Nephron progenitor cell (in vitro differentiated cells): ENCODE data around the gene DDX1.
A peak's percentile ranks its signal among the peaks of the same experiment; 100 is the strongest.

Experiments used
- DNase-seq: peaks from one replicate; pipeline ENCODE4 v3.0.0; 2021
- H3K27ac Mint-ChIP-seq: 2 replicates; pipeline ENCODE4 v1.8.0; 2021; ENCODE audit warnings: mild to moderate bottlenecking, moderate library complexity, mixed read lengths
- H3K27me3 Mint-ChIP-seq: 2 replicates; pipeline ENCODE4 v1.8.0; 2021; ENCODE audit warnings: mild to moderate bottlenecking, low read depth, mixed read lengths; ENCODE audit not compliant: poor library complexity
- H3K36me3 Mint-ChIP-seq: 2 replicates; pipeline ENCODE4 v1.8.0; 2021; ENCODE audit warnings: low read depth, mixed read lengths
- H3K4me1 Mint-ChIP-seq: 2 replicates; pipeline ENCODE4 v1.8.0; 2021; ENCODE audit warnings: mixed read lengths
- H3K4me3 Mint-ChIP-seq: 2 replicates; pipeline ENCODE4 v1.8.0; 2021; ENCODE audit warnings: mild to moderate bottlenecking, moderate library complexity, mixed read lengths
- H3K9me3 Mint-ChIP-seq: 2 replicates; pipeline ENCODE4 v1.8.0; 2021; ENCODE audit warnings: mild to moderate bottlenecking, moderate library complexity, mixed read lengths
- CTCF ChIP-seq: fragments of 200-600 bp; sonication (generic); IDR thresholded peaks from 2 replicates; pipeline ENCODE4 v1.5.0; 2021; ENCODE audit warnings: antibody characterized with exemption

DDX1 gene

GRCh38 chr2:15634846-15635490, 43.3 kb downstream of the DDX1 start:
- Mint-ChIP-seq H3K27me3 (no peaks in the 10 kb centered on the region), H3K36me3 (peaks cover 71% of the 10 kb centered on the region), H3K4me3 (no peak overlapping the region), H3K9me3 (peaks cover 3% of the 10 kb centered on the region), H3K27ac (peak overlapping the region; percentile 25), H3K4me1 (peaks cover 42% of the 10 kb centered on the region)
- no peak for DNase-seq
- TF ChIP-seq CTCF = no peak

GRCh38 chr2:15636972-15637785, 45.5 kb downstream of the DDX1 start:
- peak; percentile 77 for DNase-seq
- Mint-ChIP-seq H3K36me3 (peaks cover 71% of the 10 kb centered on the region), H3K9me3 (peaks cover 23% of the 10 kb centered on the region), H3K4me3 (no peak overlapping the region), H3K27me3 (no peaks in the 10 kb centered on the region), H3K4me1 (peaks cover 53% of the 10 kb centered on the region), H3K27ac (peak overlapping the region; percentile 40)
- TF ChIP-seq CTCF = peak; percentile 93

DNA sequence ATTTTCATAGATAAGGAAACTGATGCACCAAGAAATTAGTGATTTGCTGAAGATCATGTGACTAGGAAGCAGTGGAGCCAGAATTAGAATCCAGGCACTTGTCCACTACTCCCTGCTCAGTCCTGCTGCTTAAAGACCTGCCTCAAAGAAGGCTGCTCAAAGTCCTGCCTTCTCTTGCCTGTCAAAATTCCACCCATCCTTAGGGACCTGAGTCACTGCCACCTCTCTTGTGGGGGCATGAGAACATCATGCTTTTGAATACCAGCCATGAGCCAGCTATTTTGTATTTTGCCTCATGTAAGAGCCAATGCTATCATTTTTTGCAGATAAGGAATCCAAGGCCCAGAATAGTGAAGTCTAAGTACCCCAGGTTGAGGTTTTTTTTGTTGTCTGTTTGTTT, 47.1 kb downstream of the DDX1 start:
- TF ChIP-seq CTCF = no peak
- H3K27me3 Mint-ChIP-seq = no peaks in the 10 kb centered on the region
- peaks cover 65% of the 10 kb centered on the region for H3K36me3 Mint-ChIP-seq
- DNase-seq = no peak
- peaks cover 68% of the 10 kb centered on the region for H3K4me1 Mint-ChIP-seq
- no peak overlapping the region for H3K4me3 Mint-ChIP-seq
- peaks cover 30% of the 10 kb centered on the region for H3K9me3 Mint-ChIP-seq
- peak overlapping the region; percentile 60 for H3K27ac Mint-ChIP-seq

DNA sequence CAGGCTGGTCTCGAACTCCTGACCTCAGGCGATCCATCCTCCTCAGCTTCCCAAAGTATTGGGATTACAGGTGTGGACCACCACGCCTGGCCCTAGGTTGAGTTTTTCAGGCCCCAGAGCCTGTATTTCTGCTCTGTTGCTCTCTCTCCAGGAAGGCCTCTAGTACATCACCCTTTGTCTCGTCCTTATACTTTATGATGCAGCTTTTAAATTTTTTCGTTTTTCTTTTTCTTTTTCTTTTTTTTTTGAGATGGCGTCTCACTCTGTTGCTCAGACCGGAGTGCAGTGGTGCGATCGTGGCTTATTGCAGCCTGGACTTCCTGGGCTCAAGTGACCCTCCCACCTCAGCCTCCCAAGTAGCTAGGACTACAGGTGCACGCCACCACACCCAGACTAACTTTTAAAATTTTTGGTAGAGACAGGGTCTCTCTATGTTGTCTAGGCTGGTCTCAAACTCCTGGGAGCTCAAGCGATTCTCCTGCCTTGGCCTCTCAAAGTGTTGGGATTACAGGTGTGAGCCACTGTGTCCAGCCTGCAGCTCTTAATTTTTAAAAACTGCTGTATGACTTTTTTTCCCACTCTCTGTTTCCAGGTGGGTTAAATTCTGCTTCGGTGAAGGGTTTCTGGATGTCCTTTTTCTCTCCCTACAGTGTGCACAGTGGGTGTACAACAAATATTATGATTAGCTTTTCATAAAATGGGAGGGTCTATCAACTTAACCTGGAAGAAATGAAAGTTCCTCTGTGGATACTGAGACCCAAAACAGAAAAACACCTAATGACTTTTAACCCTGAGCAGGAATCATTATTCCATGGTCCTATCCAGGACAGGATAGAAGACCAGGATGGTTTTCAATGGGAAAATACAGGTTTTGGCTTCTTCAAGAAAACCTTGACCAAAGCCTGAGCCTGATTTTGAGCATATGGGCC, 47.9 kb downstream of the DDX1 start:
- Mint-ChIP-seq H3K9me3 (peaks cover 30% of the 10 kb centered on the region), H3K4me3 (no peak overlapping the region), H3K27ac (no peak overlapping the region), H3K36me3 (peaks cover 57% of the 10 kb centered on the region), H3K27me3 (no peaks in the 10 kb centered on the region), H3K4me1 (peaks cover 74% of the 10 kb centered on the region)
- TF ChIP-seq CTCF = no peak
- DNase-seq = no peak

DNA sequence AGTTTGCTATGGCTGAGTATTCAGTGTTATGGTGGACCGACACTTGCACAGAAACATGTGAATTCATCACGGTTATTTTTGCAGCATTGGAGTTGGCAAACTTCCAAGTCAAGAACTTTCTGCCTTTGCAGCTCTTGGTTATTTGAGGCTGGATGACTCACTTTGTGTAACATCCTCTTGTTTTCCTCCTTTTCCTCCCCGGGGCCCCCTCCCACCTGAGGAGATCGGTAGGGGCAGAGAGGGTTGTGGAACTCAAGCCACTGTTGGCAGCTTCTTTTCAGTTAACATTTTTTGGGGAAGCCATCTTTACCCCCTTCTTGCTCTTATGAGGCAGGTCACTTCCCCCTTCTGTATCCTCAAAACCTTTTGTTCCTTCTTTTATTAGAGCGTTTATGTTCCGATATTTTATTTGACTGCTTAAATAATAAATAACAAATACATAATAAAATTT, 48.6 kb downstream of the DDX1 start:
- no peak for DNase-seq
- TF ChIP-seq CTCF = no peak
- H3K4me3 Mint-ChIP-seq = no peak overlapping the region
- H3K9me3 Mint-ChIP-seq = peaks cover 30% of the 10 kb centered on the region
- H3K36me3 Mint-ChIP-seq = peaks cover 50% of the 10 kb centered on the region
- H3K4me1 Mint-ChIP-seq = peaks cover 74% of the 10 kb centered on the region
- no peaks in the 10 kb centered on the region for H3K27me3 Mint-ChIP-seq
- no peak overlapping the region for H3K27ac Mint-ChIP-seq
